Ishikawa (cell line): ENCODE measurements around the gene CDCA8.

Experiments used
- EGR1 ChIP-seq: IDR thresholded peaks from 2 replicates; pipeline ENCODE4 v1.6.1; 2012
- EP300 ChIP-seq: IDR thresholded peaks from 2 replicates; pipeline ENCODE4 v1.6.1; 2012; ENCODE audit warnings: borderline replicate concordance
- NFIC ChIP-seq: IDR thresholded peaks from 2 replicates; pipeline ENCODE4 v1.6.1; 2012
- TAF1 ChIP-seq: IDR thresholded peaks from 2 replicates; pipeline ENCODE4 v1.6.1; 2012; ENCODE audit warnings: low read depth, mild to moderate bottlenecking
- TCF12 ChIP-seq: IDR thresholded peaks from 2 replicates; pipeline ENCODE4 v1.6.1; 2012; ENCODE audit warnings: low read depth

DNA sequence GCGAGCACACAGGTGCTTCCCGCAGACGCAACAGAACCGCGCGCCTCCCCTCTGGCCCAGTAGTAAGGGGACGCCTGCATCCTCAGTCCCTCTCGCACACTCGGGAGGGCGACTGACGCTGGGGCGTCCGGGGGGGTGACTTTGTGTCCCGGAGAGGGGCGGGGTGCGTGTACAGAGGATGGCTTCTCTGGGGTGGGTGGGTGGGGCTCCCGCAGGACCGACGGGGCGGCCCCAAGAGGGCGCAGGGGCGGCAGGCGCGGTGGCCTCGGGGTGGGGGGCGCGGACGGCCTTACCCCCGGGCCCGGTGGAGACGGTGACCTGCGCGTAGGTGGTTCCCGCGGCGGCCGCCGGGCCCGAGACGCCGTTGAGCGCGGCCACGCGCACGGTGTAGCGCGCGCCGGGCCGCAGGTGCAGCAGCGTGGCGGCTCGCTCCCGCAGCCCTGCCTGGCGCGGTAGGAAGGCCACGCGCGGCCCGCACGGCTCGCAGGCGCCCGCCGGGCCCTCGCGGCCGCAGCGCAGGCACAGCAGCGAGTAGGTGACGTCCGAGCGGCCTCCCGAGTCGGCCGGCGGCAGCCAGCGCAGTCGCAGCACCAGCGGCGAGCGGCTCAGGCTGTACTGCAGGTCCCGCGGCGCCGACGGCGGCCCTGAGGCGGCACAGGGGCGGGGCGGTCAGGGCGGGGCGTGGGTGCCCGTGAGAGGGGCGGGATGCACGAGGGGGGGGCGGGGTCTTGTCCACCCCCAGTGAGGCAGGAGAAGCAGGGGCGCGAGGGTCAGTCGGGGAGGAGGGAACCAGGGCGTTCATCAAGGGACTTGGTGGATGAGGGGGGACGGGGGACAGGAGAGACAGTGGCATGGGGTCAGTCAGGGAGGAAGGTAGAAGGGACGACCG is 60.5 kb downstream of the CDCA8 start:
- TF ChIP-seq NFIC (no peak), TAF1 (no peak), EP300 (no peak), EGR1 (no peak), TCF12 (no peak)
